IPS-18c (cell line): ENCODE measurements around the gene CCNT2.

ENCODE experiments used
- H3K4me3 ChIP-seq: 2 replicates; pipeline ENCODE4 v1.7.0; 2013; ENCODE audit warnings: low read depth, mild to moderate bottlenecking, low read length, moderate library complexity; ENCODE audit not compliant: insufficient read depth
- H3K9me3 ChIP-seq: one replicate; pipeline ENCODE4 v1.6.1; 2013; ENCODE audit warnings: mild to moderate bottlenecking, low read length, moderate library complexity; ENCODE audit not compliant: control insufficient read depth, insufficient read depth

CCNT2 gene

GRCh38 chr2:134911400-134911785 lies 7.2 kb upstream of the CCNT2 start:
- Histone ChIP-seq H3K4me3 (no peak overlapping the region), H3K9me3 (no peaks in the 10 kb centered on the region)

- Histone ChIP-seq H3K4me3 (no peak overlapping the region), H3K9me3 (no peaks in the 10 kb centered on the region)
These were observed 6.3 kb upstream of the CCNT2 start for GRCh38 chr2:134912361-134912760.

DNA sequence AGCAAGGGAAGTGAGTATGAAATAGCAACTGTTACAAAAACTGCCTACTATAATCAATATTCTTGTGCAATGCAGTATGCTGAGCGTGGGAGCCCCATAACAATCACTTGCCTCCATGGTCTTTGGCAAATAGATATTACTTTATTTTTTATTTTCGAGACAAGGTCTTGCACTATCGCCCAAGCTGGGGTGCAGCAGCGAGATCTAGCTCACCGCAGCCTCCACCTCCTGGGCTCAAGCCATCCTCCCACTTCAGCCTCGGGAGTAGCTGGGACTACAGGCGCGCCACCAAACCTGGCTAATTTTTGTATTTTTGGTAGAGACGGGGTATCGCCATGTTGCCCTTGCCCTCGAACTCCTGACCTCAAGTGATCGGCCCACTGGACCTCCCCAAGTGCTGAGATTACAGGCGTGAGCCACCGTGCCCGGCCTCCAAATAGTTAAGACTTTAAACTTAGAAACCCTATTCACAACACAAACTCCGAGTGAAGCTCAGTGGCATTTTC lies 1.2 kb upstream of the CCNT2 start:
- Histone ChIP-seq H3K9me3 (no peaks in the 10 kb centered on the region), H3K4me3 (peak overlapping the region; percentile 72)

- Histone ChIP-seq H3K9me3 (no peaks in the 10 kb centered on the region), H3K4me3 (peak overlapping the region; percentile 72)
These were observed 615 bp upstream of the CCNT2 start for GRCh38 chr2:134917888-134918525.

DNA sequence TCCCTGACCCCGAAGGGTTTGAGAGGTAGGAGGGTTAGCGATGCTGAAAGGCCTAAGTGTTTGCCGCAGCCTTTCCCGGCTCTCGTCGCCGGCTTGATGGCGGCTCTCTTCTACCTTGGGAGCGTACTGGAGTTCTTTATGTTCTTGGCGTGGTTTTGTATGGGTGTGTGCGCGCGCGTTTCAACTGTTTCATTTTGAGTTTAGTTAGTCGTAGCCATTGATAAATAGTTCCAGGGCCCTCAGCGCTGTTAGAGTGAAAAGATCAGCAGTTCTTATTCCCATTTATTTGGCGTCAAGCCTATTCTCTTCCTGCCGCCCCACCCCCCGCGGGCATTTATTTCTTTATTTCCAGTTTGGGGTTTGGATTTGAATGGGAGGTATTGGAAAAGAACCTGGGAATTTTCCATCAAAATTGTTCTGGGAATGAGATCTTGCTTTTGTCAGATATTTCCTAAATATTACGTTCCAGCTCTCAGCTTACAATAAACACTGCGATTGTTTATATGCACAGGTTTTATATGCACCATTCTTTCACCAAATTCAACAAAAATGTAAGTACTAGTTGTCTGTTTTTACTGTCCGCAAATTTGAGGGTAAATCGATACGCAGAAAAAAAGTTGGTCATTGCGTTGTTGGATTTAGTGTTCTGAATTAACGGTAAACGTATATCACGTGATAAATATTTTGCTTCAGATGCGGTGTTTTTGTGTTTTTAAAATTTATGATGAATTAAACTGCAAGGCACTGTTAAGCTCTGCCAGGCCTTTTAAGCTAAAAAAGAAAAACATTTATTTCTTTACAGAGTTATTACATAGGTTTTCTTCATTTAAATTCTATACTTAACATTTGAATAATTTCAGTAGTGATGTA lies 954 bp downstream of the CCNT2 start:
- Histone ChIP-seq H3K9me3 (no peaks in the 10 kb centered on the region), H3K4me3 (peak overlapping the region; percentile 87)

DNA sequence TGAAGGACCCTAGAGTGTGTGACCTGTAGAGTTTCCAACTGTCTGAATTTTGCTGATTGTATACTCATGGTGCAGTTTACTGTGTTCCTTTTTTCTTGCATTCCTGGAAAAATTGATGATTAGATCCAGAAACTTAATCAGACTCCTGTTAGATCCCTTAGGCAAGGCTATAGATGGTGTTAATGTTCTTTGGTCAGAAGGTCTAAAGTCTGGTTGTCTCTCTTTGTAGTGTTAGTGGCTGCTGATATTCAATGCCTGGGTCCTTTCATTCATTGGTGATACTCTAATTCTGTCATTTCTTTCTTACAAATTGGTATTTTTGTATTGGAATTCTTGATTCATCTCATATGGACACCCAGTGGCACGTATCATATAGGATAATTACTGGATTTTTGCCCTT lies 6.3 kb downstream of the CCNT2 start:
- no peak overlapping the region for H3K4me3 ChIP-seq
- no peaks in the 10 kb centered on the region for H3K9me3 ChIP-seq

GRCh38 chr2:134926231-134926931 lies 7.8 kb downstream of the CCNT2 start:
- no peak overlapping the region for H3K4me3 ChIP-seq
- H3K9me3 ChIP-seq = no peaks in the 10 kb centered on the region

DNA sequence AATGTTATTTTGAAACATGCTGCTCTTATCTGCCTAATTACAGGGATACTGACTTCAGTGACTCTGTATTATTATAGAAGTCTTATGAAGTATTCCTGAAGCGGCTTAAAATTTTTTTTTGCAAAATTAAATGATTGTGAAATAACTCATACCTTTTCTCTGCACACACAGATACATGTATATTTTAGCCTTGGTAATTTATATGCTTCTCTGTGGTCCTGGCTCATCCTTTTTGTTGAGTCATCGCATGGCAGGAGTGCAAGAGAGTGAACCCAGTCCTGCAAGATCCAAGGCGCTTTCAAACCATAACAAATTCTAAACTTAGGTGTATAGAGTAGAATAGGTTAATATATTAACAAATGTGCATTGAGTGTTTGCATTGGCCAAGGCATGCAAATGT lies 8.6 kb downstream of the CCNT2 start:
- no peak overlapping the region for H3K4me3 ChIP-seq
- no peaks in the 10 kb centered on the region for H3K9me3 ChIP-seq

DNA sequence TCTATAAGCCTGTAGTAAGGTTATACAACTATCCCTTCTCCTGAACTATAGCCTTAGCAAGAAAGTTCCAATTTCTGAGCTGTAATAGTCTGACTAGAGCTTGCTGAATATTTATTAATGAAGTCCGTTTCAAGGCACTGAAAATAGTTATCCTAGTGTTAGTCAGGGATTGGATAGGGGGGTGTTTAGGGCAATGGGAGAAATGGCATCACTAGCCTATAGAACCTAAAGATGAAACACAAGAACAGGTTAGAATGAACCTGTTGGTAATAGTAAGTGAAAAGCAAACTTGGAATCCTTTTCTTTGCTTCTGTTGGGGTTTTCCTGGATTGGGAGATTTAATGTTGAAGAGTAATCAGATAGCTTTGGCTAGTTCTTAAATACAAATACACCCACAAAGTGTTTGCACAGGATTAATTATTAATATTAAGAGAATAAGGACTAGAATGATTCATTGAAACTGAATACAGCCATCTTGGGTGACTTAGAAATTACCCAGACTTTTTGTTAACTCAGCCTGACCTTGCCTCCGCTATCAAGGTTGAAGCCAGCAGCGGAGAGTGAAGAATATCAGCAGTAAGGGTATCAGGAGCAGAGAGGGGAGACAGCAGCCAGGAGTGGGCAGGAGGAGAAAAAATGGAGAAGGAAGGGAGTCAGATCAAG lies 14.4 kb downstream of the CCNT2 start:
- Histone ChIP-seq H3K9me3 (no peaks in the 10 kb centered on the region), H3K4me3 (no peak overlapping the region)

DNA sequence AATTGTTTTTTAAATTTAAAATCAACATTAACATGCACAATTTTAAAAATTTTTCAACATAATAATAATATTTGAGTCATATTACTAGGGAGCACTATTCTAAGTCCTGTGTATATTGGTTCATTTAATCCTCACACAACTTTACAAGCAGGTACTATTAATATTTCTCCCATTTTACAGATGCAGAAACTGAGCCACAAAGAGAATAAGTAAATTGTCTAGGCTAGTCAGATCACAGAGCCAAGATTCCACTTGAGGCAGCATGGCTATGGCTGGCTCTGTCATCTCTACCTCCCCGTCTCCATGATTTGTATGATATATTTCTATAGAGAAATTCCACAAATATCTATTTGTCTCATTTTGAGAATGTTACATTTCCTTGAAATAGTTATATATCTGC lies 15.1 kb downstream of the CCNT2 start:
- H3K4me3 ChIP-seq = no peak overlapping the region

DNA sequence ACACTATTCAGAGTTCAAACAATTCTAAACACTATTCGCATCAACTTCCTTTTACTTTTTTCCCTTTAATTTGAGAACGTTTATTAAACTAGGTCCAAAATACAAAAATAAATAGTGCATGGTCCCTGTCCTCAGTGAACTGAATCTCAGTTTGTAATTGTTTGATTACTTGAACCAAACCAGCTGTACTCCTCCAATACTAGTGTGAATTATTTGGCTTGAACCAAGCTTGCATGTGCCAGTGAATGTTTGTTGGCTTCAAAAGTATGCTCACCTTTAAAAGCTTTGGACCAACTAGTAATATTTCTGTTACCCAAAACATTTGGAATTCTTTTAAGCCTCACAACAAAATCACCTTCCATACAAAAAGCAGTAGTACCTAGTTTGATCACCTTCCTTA lies 15.5 kb downstream of the CCNT2 start:
- Histone ChIP-seq H3K4me3 (no peak overlapping the region), H3K9me3 (no peaks in the 10 kb centered on the region)

More for the DNA sequence above, 15.1 kb downstream of the CCNT2 start:
- H3K9me3 ChIP-seq = no peaks in the 10 kb centered on the region

DNA sequence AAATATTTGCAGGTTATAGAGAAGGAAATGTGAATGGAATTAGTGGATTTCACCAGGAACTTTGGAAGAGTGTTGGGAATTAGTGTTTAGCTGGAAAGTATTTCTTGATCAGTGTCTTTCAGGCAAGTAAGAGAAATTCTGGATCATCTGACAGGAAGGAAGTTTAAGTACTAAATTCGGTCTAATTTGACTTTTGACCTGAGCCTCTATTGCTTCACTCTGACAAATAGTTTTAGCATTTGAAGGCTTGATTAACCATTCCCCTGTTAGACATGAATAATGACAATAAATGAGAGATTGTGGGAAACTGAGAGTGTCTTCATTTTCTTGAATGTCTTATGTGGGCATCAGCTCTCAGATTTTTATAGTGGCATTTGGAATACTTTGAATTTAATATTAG lies 16.0 kb downstream of the CCNT2 start:
- Histone ChIP-seq H3K9me3 (no peaks in the 10 kb centered on the region), H3K4me3 (no peak overlapping the region)

- H3K4me3 ChIP-seq = no peak overlapping the region
These were observed 18.1 kb downstream of the CCNT2 start for GRCh38 chr2:134936691-134937090.

DNA sequence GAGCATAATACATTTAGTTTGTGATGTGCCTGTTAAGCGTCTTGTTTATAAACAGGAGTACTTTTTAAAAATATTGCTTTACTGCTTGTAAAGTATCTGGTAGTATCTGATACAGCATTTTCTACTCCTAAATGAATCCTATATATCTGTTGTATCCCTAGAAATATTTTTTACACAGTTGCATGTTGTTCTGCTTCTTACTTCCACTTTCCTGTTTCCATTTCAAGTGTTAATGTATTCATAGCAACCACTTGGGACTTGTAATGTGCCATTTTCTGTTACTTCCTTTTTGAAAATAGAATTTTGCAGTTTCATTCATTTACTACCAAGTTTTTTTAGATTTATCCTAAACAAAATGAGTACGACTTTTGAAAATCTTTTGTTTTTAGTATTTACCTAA lies 24.9 kb downstream of the CCNT2 start:
- Histone ChIP-seq H3K9me3 (no peaks in the 10 kb centered on the region), H3K4me3 (no peak overlapping the region)

More at GRCh38 chr2:134936691-134937090, 18.1 kb downstream of the CCNT2 start:
- no peaks in the 10 kb centered on the region for H3K9me3 ChIP-seq

DNA sequence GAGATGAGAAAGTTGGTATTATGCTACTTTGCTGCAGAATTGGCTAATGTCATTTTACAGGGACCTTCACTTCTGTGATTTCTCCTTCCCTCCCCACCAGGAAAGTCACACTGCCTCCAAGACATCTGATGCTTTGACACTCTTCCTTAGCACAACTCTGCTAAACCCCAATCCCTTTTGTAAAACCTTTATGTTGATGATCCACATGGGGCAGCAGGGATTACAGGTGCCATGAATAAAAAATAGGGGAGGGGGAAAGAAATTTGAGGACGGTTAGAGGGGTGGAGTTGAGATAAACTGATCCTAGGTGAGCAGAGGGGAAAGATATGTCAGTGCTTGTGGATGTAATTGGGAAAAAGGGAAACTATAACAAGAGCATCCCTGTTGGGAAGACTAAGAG lies 26.4 kb downstream of the CCNT2 start:
- H3K4me3 ChIP-seq = no peak overlapping the region
- H3K9me3 ChIP-seq = no peaks in the 10 kb centered on the region

GRCh38 chr2:134946073-134946472 lies 27.5 kb downstream of the CCNT2 start:
- Histone ChIP-seq H3K4me3 (no peak overlapping the region), H3K9me3 (no peaks in the 10 kb centered on the region)

- Histone ChIP-seq H3K9me3 (no peaks in the 10 kb centered on the region), H3K4me3 (no peak overlapping the region)
These were observed 31.5 kb downstream of the CCNT2 start for GRCh38 chr2:134949981-134950708.
